GM12878 (cell line): Measurements from ENCODE around the gene TRAF2. TPM values are rescaled to one million over a fixed set of nuclear protein-coding genes. Genes with fewer than 3 reads are reported as not detected.
A peak's percentile ranks its signal among the peaks of the same experiment; 100 is the strongest.

Experiments
- ATAC-seq: fragments of 200-7000 bp; cut with Tn5 transposase; 3 replicates; pipeline ENCODE4 v1.9.1; 2020; ENCODE audit warnings: mild to moderate bottlenecking, moderate library complexity
- BruUV-seq: library from RNA; stranded (reverse); fragments of 400-500 nt; replicated peaks from 2 replicates; lab custom pipeline; 2021; lab: Mats Ljungman, UMichigan
- CTCF ChIA-PET: fragments of 300-600 bp; sonication (Branson Sonifier 250); formaldehyde crosslinking; extraction: SDS; loops from one replicate; lab custom pipeline; 2021; ENCODE audit warnings: inconsistent platforms; lab: Yijun Ruan, JAX
- POLR2A ChIA-PET: fragments of 350-600 bp; formaldehyde crosslinking; extraction: SDS; loops from one replicate; lab custom pipeline; 2021; ENCODE audit warnings: inconsistent platforms; lab: Charles Lee
- RAD21 ChIA-PET: fragments of 300-600 bp; sonication (Branson Sonifier 250); formaldehyde crosslinking; loops from one replicate; lab custom pipeline; 2023; ENCODE audit warnings: antibody characterized with exemption; ENCODE audit not compliant: unreplicated experiment; lab: Charles Lee
- SMC1A ChIA-PET: fragments of 300-600 bp; sonication (Branson Sonifier 250); formaldehyde crosslinking; loops from one replicate; lab custom pipeline; 2023; ENCODE audit not compliant: unreplicated experiment, uncharacterized antibody; lab: Charles Lee
- DNase-seq: peaks from one replicate; pipeline ENCODE4 v3.0.0-alpha.2; 2011; ENCODE audit warnings: low read depth, low spot score
- FAIRE-seq: peaks from 3 replicates; lab custom pipeline; 2011; peaks lifted over from hg19 to GRCh38; lab: Jason Lieb, UNC
- H2AFZ ChIP-seq: 2 replicates; pipeline ENCODE4 v1.6.0; 2011; ENCODE audit warnings: low read depth, low read length, control low read depth; ENCODE audit not compliant: control insufficient read depth
- H3K27ac ChIP-seq: 2 replicates; pipeline ENCODE4 v1.5.1; 2011; ENCODE audit warnings: control low read depth; ENCODE audit not compliant: control insufficient read depth, insufficient read depth
- H3K27me3 ChIP-seq, 2 experiments: replicated peaks in 1 of 2; 2 replicates each; pipeline versions ENCODE4 v1.6.0 to v1.6.1; 2011; ENCODE audit warnings: low read length in 1 of 2; ENCODE audit not compliant: control insufficient read depth in 2 of 2, insufficient read depth in 2 of 2
- H3K36me3 ChIP-seq, 2 experiments: 2 replicates each; pipeline ENCODE4 v1.5.1; 2011; ENCODE audit warnings: low read length in 1 of 2; ENCODE audit not compliant: control insufficient read depth in 2 of 2, insufficient read depth in 2 of 2
- H3K4me1 ChIP-seq: 2 replicates; pipeline ENCODE4 v1.6.1; 2011; ENCODE audit warnings: mild to moderate bottlenecking, low read length, moderate library complexity, mixed read lengths; ENCODE audit not compliant: control insufficient read depth, insufficient read depth
- H3K4me2 ChIP-seq: 2 replicates; pipeline ENCODE4 v1.6.0; 2011; ENCODE audit warnings: control low read depth; ENCODE audit not compliant: control insufficient read depth, insufficient read depth
- H3K4me3 ChIP-seq: fragments of 200-600 bp; sonication (generic); 2 replicates; pipeline ENCODE4 v1.5.1; 2016
- H3K79me2 ChIP-seq: 2 replicates; pipeline ENCODE4 v1.6.0; 2011; ENCODE audit warnings: low read length; ENCODE audit not compliant: control insufficient read depth, insufficient read depth
- H3K9ac ChIP-seq: 2 replicates; pipeline ENCODE4 v1.8.0; 2011; ENCODE audit warnings: low read length, control low read depth, mixed read lengths; ENCODE audit not compliant: control insufficient read depth, insufficient read depth
- H3K9me3 ChIP-seq: replicated peaks from 3 replicates; pipeline ENCODE4 v1.5.1; 2011; ENCODE audit warnings: mild to moderate bottlenecking, low read length; ENCODE audit not compliant: control insufficient read depth, insufficient read depth
- H4K20me1 ChIP-seq: 2 replicates; pipeline ENCODE4 v1.6.0; 2011; ENCODE audit not compliant: control insufficient read depth, insufficient read depth
- HCFC1 ChIP-seq: fragments of 150-350 bp; IDR thresholded peaks from 2 replicates; pipeline ENCODE4 v1.6.1; 2014; ENCODE audit warnings: low read length
- NBN ChIP-seq: fragments of 450-650 bp; IDR thresholded peaks from 2 replicates; pipeline ENCODE4 v1.6.1; 2016
- POLR2A ChIP-seq: IDR thresholded peaks from 2 replicates; pipeline ENCODE4 v1.6.1; 2011; ENCODE audit warnings: low read depth, mild to moderate bottlenecking, low read length
- POLR2AphosphoS5 ChIP-seq: IDR thresholded peaks from 2 replicates; pipeline ENCODE4 v1.6.1; 2011; ENCODE audit warnings: mild to moderate bottlenecking, low read length, inconsistent platforms
- WGBS: methylation state at CpG from one replicate; pipeline ENCODE4 v1.1.6; 2016; ENCODE audit warnings: low lambda C conversion rate; ENCODE audit not compliant: insufficient replicate concordance, insufficient coverage; ENCODE audit errors: missing lambda C conversion rate; 5-methylcytosine and 5-hydroxymethylcytosine counted together
- in situ Hi-C: fragments of 300-500 bp; cut with MboI; formaldehyde crosslinking; loops from 9 replicates; pipeline ENCODE4 v1.14.3; 2018; ENCODE audit warnings: mixed read lengths
- intact Hi-C: fragments of 100-400 bp; cut with micrococcal nuclease; formaldehyde crosslinking; loops from one replicate; pipeline ENCODE4 v1.14.2; 2022; ENCODE audit not compliant: unreplicated experiment
- polyA plus RNA-seq, 11 experiments: library from polyadenylated mRNA; depleted of rRNA in 4 of 11; unstranded in 6 of 11; stranded (reverse) in 5 of 11; fragments of >200 nt; fragmentation: Nextera tagmentation in 4 of 11; fragmentation: Illumina TruSeq in 1 of 11; extraction: Ambion mirVana in 4 of 11; extraction: Trizol in 1 of 11; gene quantifications; 1 replicate in 1 of 11; 2 replicates in 10 of 11; pipeline versions ENCODE4 v1.2.1 to v1.2.3, GENCODE V29; 2011 to 2016; ENCODE audit warnings: inconsistent platforms in 2 of 11, missing spikeins in 2 of 11, low read depth in 1 of 11
- total RNA-seq, 4 experiments: library from RNA; depleted of rRNA in 3 of 4; stranded (reverse); fragments of >200 nt in 3 of 4; fragmentation: Illumina TruSeq in 1 of 4; extraction: Trizol in 1 of 4; gene quantifications; 2 replicates each; pipeline versions ENCODE4 v1.2.1 to v1.2.3, GENCODE V29; 2013 to 2021
- TF ChIP-seq, protein P1 (sequence below): fragments of 450-650 bp; IDR thresholded peaks from 2 replicates; pipeline ENCODE4 v1.6.1; 2017; ENCODE audit warnings: antibody characterized with exemption, mild to moderate bottlenecking, moderate library complexity
- TF ChIP-seq, protein P2 (sequence below), 3 experiments: IDR thresholded peaks in 2 of 3; conservative IDR thresholded peaks in 1 of 3; 2 replicates each; pipeline ENCODE4 v1.5.1; 2011; ENCODE audit warnings: low read depth in 3 of 3, low read length in 3 of 3, mild to moderate bottlenecking in 3 of 3, control low read depth in 2 of 3, moderate library complexity in 2 of 3, inconsistent platforms in 1 of 3, mixed read lengths in 1 of 3; ENCODE audit not compliant: control insufficient read depth in 2 of 3, insufficient read depth in 1 of 3; ENCODE audit errors: extremely low read depth in 1 of 3

Gene TRAF2
- total and polyA plus RNA-seq, 10 of the 15 experiments (the other 5 are each of a cell fraction or from before 2014, with no cell fraction given): 0.34 to 39.5 (median 18.7) TPM

DNA sequence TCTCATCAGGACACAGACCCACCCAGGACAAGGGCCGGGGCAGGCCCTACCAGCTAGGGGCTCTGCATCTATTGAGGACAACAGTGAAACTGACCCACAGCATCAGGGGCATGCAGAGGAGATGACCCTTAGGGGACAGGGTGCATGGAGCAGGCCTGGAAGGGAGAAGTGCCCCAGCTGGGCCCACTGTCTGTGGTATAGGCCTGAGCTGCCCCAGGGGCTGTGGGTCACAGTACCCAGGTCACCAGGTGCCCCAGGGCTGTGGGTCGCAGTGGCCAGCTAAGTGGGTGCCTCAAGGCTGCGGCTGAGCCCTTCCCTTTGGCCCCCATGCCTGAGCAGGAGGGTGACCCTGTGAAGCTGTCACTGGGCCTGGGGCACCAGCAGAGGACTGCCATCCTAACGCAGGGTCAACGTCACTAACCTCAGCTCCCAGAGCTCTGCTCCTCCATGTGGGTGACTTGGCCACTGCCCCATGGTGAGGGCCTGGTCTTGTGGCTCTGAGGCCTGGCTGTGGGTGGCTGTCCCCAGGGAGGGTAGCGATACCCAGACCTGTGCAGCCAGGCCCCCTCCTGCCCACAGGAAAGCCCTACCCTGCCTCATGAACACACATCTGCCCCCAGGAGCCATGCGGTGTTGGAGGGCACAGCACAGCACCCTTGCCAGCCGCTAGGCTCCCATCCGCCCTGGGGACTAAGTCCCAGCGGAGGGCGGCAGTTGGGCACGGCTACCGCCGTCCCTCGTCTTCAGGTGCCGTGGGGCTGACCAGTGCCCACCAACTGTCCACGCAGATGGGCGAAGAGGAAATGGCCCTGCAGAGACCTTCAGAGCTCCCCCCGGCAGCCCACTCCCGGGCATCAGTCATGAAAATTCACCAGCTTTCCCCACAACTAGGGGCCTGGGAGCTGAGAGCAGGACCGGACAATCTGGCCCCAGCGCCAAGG, 25.1 kb upstream of the TRAF2 start:
- DNase-seq (no peak), ATAC-seq (no peak), FAIRE-seq (no peak)
- in situ Hi-C loops: no loop called here
- Histone ChIP-seq H3K4me1 (peaks cover 5% of the 10 kb centered on the region), H3K9ac (no peak overlapping the region), H3K36me3 (peaks cover 3 to 11% of the 10 kb centered on the region in 2 experiments; a peak in 3 of 4 replicates), H3K4me3 (no peak overlapping the region), H3K9me3 (no peaks in the 10 kb centered on the region), H3K27ac (no peak overlapping the region), H2AFZ (no peak overlapping the region), H3K27me3 (no peaks in the 10 kb centered on the region), H3K79me2 (peaks cover 19% of the 10 kb centered on the region), H4K20me1 (0 out of 2 replicates have a peak, but pooled peaks cover 2% of the 10 kb centered on the region), H3K4me2 (no peak overlapping the region)
- ChIA-PET SMC1A (interaction anchor here (1.1 to 1.4 kb wide), 2 partner anchors 17 to 24 kb away, joined by 3 to 4 read pairs; no protein-coding TSS in a partner anchor), RAD21 (no interaction called here), CTCF (interaction anchor here (0.6 to 1.8 kb wide), 2 partner anchors 21 to 47 kb away, joined by 3 to 4 read pairs; no protein-coding TSS in a partner anchor), POLR2A (interaction anchor here (0.5 to 1.0 kb wide), 2 partner anchors 66 to 71 kb away, joined by 3 to 4 read pairs; no protein-coding TSS in a partner anchor)
- WGBS: 95% methylated on average over 22 of the region's 22 CpGs
- intact Hi-C loops: no loop called here
- no TSS peak for BruUV-seq
- TF ChIP-seq POLR2A (peak; percentile 44; the same call in 1 of the 2 replicates), POLR2AphosphoS5 (peak; percentile 50; the same call in 1 of the 2 replicates), NBN (no peak)

DNA sequence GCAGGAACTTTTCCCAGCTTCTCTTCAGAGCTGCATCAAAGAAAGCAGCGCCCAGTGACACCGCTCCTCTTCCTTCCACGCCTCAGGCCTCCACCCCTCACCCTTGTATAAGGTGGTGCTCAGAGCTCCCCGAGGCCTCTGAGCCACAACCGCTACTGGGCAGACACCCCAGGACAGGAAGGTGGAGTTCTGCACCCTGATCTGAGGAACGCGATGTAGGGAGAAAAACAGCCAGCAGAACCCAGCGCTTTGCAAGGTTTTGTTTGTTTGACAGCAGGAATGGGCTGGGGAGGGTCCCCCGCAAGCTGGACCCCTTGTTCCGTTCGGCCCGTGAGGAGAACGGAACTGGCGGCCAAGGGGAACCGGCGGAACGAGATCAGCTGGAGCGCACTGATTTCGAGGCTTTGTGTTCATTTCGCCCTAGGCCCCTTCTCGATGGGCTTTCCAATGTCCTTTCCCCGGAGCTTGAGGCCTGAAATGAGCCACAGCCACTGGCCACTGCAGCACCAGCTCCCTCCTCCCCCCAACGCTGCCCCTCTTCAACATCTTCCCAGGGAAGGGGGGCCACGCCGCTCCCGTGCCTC, 24.4 kb upstream of the TRAF2 start:
- Histone ChIP-seq H4K20me1 (0 out of 2 replicates have a peak, but pooled peaks cover 2% of the 10 kb centered on the region), H3K27me3 (no peaks in the 10 kb centered on the region), H2AFZ (no peak overlapping the region), H3K4me3 (no peak overlapping the region), H3K79me2 (peaks cover 22% of the 10 kb centered on the region), H3K9me3 (no peaks in the 10 kb centered on the region), H3K9ac (no peak overlapping the region), H3K4me1 (peaks cover 5% of the 10 kb centered on the region), H3K4me2 (no peak overlapping the region), H3K27ac (no peak overlapping the region), H3K36me3 (peaks cover 3 to 11% of the 10 kb centered on the region in 2 experiments; a peak in 3 of 4 replicates)
- ATAC-seq (no peak), FAIRE-seq (no peak), DNase-seq (no peak)
- ChIA-PET CTCF (interaction anchor here (0.6 to 0.7 kb wide), 2 partner anchors 48 to 949 kb away, joined by 3 to 4 read pairs; no protein-coding TSS in a partner anchor), POLR2A (interaction anchor here (1.0 kb wide), 1 partner anchor 67 kb away, joined by 3 read pairs; no protein-coding TSS in a partner anchor), RAD21 (no interaction called here), SMC1A (interaction anchor here (1.1 to 1.4 kb wide), 2 partner anchors 16 to 23 kb away, joined by 3 to 4 read pairs; no protein-coding TSS in a partner anchor)
- in situ Hi-C loops (no loop called here), intact Hi-C loops (no loop called here)
- WGBS: 93% methylated on average over 26 of the region's 26 CpGs
- no TSS peak for BruUV-seq
- no peak for TF ChIP-seq HCFC1
- TF ChIP-seq, protein P1, sequence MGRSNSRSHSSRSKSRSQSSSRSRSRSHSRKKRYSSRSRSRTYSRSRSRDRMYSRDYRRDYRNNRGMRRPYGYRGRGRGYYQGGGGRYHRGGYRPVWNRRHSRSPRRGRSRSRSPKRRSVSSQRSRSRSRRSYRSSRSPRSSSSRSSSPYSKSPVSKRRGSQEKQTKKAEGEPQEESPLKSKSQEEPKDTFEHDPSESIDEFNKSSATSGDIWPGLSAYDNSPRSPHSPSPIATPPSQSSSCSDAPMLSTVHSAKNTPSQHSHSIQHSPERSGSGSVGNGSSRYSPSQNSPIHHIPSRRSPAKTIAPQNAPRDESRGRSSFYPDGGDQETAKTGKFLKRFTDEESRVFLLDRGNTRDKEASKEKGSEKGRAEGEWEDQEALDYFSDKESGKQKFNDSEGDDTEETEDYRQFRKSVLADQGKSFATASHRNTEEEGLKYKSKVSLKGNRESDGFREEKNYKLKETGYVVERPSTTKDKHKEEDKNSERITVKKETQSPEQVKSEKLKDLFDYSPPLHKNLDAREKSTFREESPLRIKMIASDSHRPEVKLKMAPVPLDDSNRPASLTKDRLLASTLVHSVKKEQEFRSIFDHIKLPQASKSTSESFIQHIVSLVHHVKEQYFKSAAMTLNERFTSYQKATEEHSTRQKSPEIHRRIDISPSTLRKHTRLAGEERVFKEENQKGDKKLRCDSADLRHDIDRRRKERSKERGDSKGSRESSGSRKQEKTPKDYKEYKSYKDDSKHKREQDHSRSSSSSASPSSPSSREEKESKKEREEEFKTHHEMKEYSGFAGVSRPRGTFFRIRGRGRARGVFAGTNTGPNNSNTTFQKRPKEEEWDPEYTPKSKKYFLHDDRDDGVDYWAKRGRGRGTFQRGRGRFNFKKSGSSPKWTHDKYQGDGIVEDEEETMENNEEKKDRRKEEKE: no peak
- TF ChIP-seq, protein P2, sequence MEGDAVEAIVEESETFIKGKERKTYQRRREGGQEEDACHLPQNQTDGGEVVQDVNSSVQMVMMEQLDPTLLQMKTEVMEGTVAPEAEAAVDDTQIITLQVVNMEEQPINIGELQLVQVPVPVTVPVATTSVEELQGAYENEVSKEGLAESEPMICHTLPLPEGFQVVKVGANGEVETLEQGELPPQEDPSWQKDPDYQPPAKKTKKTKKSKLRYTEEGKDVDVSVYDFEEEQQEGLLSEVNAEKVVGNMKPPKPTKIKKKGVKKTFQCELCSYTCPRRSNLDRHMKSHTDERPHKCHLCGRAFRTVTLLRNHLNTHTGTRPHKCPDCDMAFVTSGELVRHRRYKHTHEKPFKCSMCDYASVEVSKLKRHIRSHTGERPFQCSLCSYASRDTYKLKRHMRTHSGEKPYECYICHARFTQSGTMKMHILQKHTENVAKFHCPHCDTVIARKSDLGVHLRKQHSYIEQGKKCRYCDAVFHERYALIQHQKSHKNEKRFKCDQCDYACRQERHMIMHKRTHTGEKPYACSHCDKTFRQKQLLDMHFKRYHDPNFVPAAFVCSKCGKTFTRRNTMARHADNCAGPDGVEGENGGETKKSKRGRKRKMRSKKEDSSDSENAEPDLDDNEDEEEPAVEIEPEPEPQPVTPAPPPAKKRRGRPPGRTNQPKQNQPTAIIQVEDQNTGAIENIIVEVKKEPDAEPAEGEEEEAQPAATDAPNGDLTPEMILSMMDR (IDR thresholded peaks at IDR 0.05 in 2 of 3, conservative IDR thresholded peaks at IDR 0.05 in 1 of 3; ENCODE audit: control insufficient read depth in 2 of 3, extremely low read depth in 1 of 3, insufficient read depth in 1 of 3, low read depth in 3 of 3, low read length in 3 of 3): no peak
